Keratinocyte (primary cell): Measurements from ENCODE around the gene RPS21. TPM values are rescaled to one million over a fixed set of nuclear protein-coding genes. Genes with fewer than 3 reads are reported as not detected.

Source experiments
- DNase-seq: peaks from one replicate; pipeline ENCODE4 v3.0.0-alpha.2; 2011; ENCODE audit warnings: low read depth, missing footprints, low spot score
- FAIRE-seq: peaks from 2 replicates; lab custom pipeline; 2011; peaks lifted over from hg19 to GRCh38; lab: Jason Lieb, UNC
- H2AFZ ChIP-seq: 2 replicates; pipeline ENCODE4 v1.6.0; 2012; ENCODE audit warnings: low read length, control low read depth, inconsistent platforms; ENCODE audit not compliant: control insufficient read depth
- H3K27ac ChIP-seq: 2 replicates; pipeline ENCODE4 v1.5.1; 2011; ENCODE audit warnings: low read length; ENCODE audit not compliant: control insufficient read depth, insufficient read depth
- H3K27me3 ChIP-seq: 3 replicates; pipeline ENCODE4 v1.6.0; 2011; ENCODE audit warnings: low read length; ENCODE audit not compliant: control insufficient read depth, insufficient read depth; ENCODE audit errors: extremely low read depth
- H3K36me3 ChIP-seq, 2 experiments: 2 replicates in 1 of 2; 3 replicates in 1 of 2; pipeline ENCODE4 v1.5.1; 2011; ENCODE audit warnings: low read length in 2 of 2, mild to moderate bottlenecking in 1 of 2; ENCODE audit not compliant: control insufficient read depth in 2 of 2, insufficient read depth in 2 of 2; ENCODE audit errors: extremely low read depth in 1 of 2
- H3K4me1 ChIP-seq: 3 replicates; pipeline ENCODE4 v1.5.1; 2011; ENCODE audit warnings: low read length; ENCODE audit not compliant: control insufficient read depth, insufficient read depth; ENCODE audit errors: extremely low read depth
- H3K4me2 ChIP-seq: 3 replicates; pipeline ENCODE4 v1.6.0; 2011; ENCODE audit warnings: low read depth, low read length; ENCODE audit not compliant: control insufficient read depth, insufficient read depth; ENCODE audit errors: extremely low read depth
- H3K4me3 ChIP-seq, 3 experiments: fragments of 200-600 bp in 1 of 3; sonication (generic) in 1 of 3; 2 replicates in 2 of 3; 3 replicates in 1 of 3; pipeline ENCODE4 v1.5.1; 2011 to 2016; ENCODE audit warnings: low read length in 3 of 3, mild to moderate bottlenecking in 3 of 3, control low read depth in 2 of 3, inconsistent platforms in 1 of 3, low read depth in 1 of 3, mixed read lengths in 1 of 3, mixed run types in 1 of 3, moderate library complexity in 1 of 3; ENCODE audit not compliant: control insufficient read depth in 2 of 3, insufficient read depth in 2 of 3; ENCODE audit errors: extremely low read depth in 1 of 3
- H3K79me2 ChIP-seq: 2 replicates; pipeline ENCODE4 v1.6.0; 2012; ENCODE audit warnings: low read length; ENCODE audit not compliant: control insufficient read depth, insufficient read depth
- H3K9ac ChIP-seq: 3 replicates; pipeline ENCODE4 v1.6.0; 2011; ENCODE audit warnings: low read length; ENCODE audit not compliant: control insufficient read depth, insufficient read depth; ENCODE audit errors: extremely low read depth
- H3K9me1 ChIP-seq: 3 replicates; pipeline ENCODE4 v1.6.0; 2011; ENCODE audit warnings: low read length; ENCODE audit not compliant: control insufficient read depth, insufficient read depth; ENCODE audit errors: extremely low read depth
- H3K9me3 ChIP-seq: 2 replicates; pipeline ENCODE4 v1.5.1; 2012; ENCODE audit warnings: low read depth, low read length; ENCODE audit not compliant: control insufficient read depth
- H4K20me1 ChIP-seq: 3 replicates; pipeline ENCODE4 v1.6.0; 2011; ENCODE audit warnings: low read length; ENCODE audit not compliant: control insufficient read depth, insufficient read depth; ENCODE audit errors: extremely low read depth
- EZH2 ChIP-seq: IDR thresholded peaks from one replicate; pipeline ENCODE4 v1.6.1; 2012; ENCODE audit warnings: inconsistent platforms, mild to moderate bottlenecking, low read length, moderate library complexity
- dilution Hi-C: fragments of 300-500 bp; cut with MboI; formaldehyde crosslinking; loops from one replicate; pipeline ENCODE4 v1.7.0; 2020; ENCODE audit warnings: low sequenced_read_pairs; ENCODE audit not compliant: extremely low pct_ligation_motif_present
- polyA plus RNA-seq, 5 experiments: library from polyadenylated mRNA; depleted of rRNA in 3 of 5; stranded (reverse) in 3 of 5; stranded (forward) in 1 of 5; unstranded in 1 of 5; fragments of >200 nt; gene quantifications; 1 replicate in 1 of 5; 2 replicates in 3 of 5; 3 replicates in 1 of 5; pipeline versions ENCODE4 v1.2.1 to v1.2.3, GENCODE V29; 2011 to 2012; ENCODE audit warnings: missing spikeins in 2 of 5, low read depth in 1 of 5, low replicate concordance in 1 of 5
- TF ChIP-seq, protein P1 (sequence below), 3 experiments: IDR thresholded peaks in 1 of 3; conservative IDR thresholded peaks in 1 of 3; optimal IDR thresholded peaks in 1 of 3; 2 replicates in 2 of 3; 3 replicates in 1 of 3; pipeline versions ENCODE3 to v1.5.1; 2011; ENCODE audit warnings: low read length in 3 of 3, mild to moderate bottlenecking in 3 of 3, moderate library complexity in 2 of 3, control low read depth in 1 of 3, inconsistent platforms in 1 of 3; ENCODE audit not compliant: insufficient read depth in 2 of 3; ENCODE audit errors: extremely low read depth in 1 of 3

Gene RPS21
- polyA plus RNA-seq, 1 donor (not counting 4 experiments of a cell fraction or from before 2014, with no cell fraction given) = 3,874 TPM

DNA sequence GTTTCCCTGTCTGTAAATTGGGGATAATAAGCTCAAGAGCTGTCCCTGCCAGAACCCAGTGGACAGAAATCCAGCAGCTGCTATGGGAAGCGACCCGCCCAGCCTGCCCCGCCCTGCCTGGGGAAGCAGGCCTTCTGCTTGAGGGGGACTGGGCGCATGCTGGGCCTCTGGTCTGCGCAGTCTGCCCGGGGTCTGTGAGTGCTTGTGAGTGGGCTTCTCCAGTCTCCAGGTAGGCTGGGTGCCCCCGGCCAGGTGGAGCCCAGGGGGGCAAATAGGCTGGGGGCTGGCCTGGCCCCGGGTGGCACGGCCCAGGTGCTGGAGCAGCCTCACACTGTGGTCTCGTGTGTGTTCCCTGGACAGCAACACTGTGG, 41.1 kb downstream of the RPS21 start:
- H3K36me3 ChIP-seq = no peaks in the 10 kb centered on the region
- peak overlapping the region; percentile 5 for H3K4me2 ChIP-seq
- no peaks in the 10 kb centered on the region for H3K79me2 ChIP-seq
- H3K27me3 ChIP-seq = peaks cover 26% of the 10 kb centered on the region
- H3K27ac ChIP-seq = no peak overlapping the region
- peaks cover 3% of the 10 kb centered on the region for H4K20me1 ChIP-seq
- H2AFZ ChIP-seq = no peak overlapping the region
- TF ChIP-seq, protein P1, sequence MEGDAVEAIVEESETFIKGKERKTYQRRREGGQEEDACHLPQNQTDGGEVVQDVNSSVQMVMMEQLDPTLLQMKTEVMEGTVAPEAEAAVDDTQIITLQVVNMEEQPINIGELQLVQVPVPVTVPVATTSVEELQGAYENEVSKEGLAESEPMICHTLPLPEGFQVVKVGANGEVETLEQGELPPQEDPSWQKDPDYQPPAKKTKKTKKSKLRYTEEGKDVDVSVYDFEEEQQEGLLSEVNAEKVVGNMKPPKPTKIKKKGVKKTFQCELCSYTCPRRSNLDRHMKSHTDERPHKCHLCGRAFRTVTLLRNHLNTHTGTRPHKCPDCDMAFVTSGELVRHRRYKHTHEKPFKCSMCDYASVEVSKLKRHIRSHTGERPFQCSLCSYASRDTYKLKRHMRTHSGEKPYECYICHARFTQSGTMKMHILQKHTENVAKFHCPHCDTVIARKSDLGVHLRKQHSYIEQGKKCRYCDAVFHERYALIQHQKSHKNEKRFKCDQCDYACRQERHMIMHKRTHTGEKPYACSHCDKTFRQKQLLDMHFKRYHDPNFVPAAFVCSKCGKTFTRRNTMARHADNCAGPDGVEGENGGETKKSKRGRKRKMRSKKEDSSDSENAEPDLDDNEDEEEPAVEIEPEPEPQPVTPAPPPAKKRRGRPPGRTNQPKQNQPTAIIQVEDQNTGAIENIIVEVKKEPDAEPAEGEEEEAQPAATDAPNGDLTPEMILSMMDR (optimal IDR thresholded peaks at IDR 0.05 in 1 of 3, IDR thresholded peaks at IDR 0.05 in 1 of 3, conservative IDR thresholded peaks at IDR 0.05 in 1 of 3; ENCODE audit: extremely low read depth in 1 of 3, insufficient read depth in 2 of 3, low read length in 3 of 3) = no peak
- no peak for TF ChIP-seq EZH2
- no peak overlapping the region for H3K9ac ChIP-seq
- H3K9me1 ChIP-seq = no peaks in the 10 kb centered on the region
- H3K9me3 ChIP-seq = no peaks in the 10 kb centered on the region
- dilution Hi-C loops = loop anchor here (25.0 kb wide), 1 partner anchor 109 kb away; no protein-coding TSS in a partner anchor
- DNase-seq (no peak), FAIRE-seq (no peak)
- H3K4me1 ChIP-seq = peaks cover 12% of the 10 kb centered on the region
- no peak overlapping the region for H3K4me3 ChIP-seq

DNA sequence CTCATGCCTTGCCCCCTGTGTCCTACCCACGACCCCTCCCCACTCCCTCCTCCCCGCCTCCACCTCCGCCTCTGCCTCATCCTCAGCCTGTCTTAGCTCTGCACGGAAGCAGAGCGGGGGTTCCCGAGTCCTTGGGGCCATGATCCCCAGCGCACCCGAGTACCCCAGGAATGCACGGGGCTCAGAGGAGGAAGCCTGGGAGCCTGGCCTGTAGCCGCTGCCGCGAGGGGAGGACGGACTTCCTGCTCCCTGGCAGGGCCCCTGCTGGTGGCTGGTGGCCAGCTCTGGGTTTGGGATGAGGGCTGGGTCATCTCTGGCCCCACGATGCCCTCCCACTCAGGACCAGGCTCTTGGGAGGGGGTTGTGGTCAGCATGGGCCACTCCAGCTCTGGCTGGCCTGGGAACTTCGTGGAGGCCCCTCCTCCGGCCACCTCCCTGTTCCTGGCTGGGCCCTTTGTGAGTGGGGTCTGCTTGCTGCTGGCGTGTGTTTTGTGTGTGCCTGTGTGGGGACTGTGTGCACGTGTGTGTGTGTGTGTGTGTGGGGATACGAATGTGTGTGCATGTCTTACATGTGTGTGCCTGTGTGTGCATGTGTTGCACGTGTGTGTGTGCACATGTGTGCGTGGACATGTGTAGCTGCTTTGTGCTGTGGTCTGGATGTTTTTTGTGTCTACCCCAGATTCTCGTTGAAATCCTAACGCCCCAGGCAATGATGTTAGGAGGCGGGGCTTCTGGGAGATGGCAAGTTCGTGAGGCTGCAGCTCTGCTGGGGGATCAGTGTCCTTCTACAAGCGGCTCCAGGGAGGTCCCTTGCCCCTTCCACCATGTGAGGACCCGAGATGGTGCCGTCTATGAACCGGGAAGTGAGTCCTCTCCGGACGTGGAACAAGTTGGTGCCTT, 41.7 kb downstream of the RPS21 start:
- H3K9ac ChIP-seq = no peak overlapping the region
- dilution Hi-C loops = loop anchor here (25.0 kb wide), 1 partner anchor 109 kb away; no protein-coding TSS in a partner anchor
- H4K20me1 ChIP-seq = peaks cover 3% of the 10 kb centered on the region
- no peak for DNase-seq
- H3K27me3 ChIP-seq = peaks cover 20% of the 10 kb centered on the region
- H3K27ac ChIP-seq = no peak overlapping the region
- H3K4me1 ChIP-seq = peaks cover 12% of the 10 kb centered on the region
- H3K36me3 ChIP-seq = no peaks in the 10 kb centered on the region
- no peaks in the 10 kb centered on the region for H3K9me1 ChIP-seq
- TF ChIP-seq, protein P1 (optimal IDR thresholded peaks at IDR 0.05 in 1 of 3, IDR thresholded peaks at IDR 0.05 in 1 of 3, conservative IDR thresholded peaks at IDR 0.05 in 1 of 3; ENCODE audit: extremely low read depth in 1 of 3, insufficient read depth in 2 of 3, low read length in 3 of 3) = no peak
- TF ChIP-seq EZH2 = no peak
- no peak overlapping the region for H3K4me3 ChIP-seq
- no peak for FAIRE-seq
- H2AFZ ChIP-seq = no peak overlapping the region
- no peaks in the 10 kb centered on the region for H3K79me2 ChIP-seq
- no peaks in the 10 kb centered on the region for H3K9me3 ChIP-seq
- no peak overlapping the region for H3K4me2 ChIP-seq
